ENCODE results near the gene HTR3E. TPM values are rescaled to one million over a fixed set of nuclear protein-coding genes. Genes with fewer than 3 reads are reported as not detected.

HTR3E gene
- total RNA-seq, 4 donors from 2014 or later, result 1.2 TPM; not detected in 3

DNA sequence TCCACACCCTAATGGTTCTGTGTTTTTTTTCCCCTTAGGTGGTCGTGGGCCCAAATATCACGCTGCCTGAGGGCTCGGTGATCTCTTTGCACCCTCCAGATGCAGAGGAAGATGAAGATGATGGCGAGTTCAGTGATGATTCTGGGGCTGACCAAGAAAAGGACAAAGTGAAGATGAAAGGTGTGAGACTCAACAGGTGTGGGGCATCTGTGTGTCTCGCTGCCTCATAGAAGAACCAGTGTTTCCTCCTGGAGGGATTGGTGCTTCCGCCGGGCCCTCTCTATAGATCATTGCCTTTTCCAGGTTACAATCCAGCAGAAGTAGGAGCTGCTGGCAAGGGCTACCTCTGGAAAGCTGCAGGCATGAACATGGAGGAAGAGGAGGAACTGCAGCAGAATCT lies 45.3 kb downstream of the HTR3E start:
- Histone ChIP-seq H3K9me3 (no peaks in the 10 kb centered on the region), H3K27ac (no peak overlapping the region), H3K27me3 (no peaks in the 10 kb centered on the region), H3K36me3 (peaks cover 0 to 90% (median 0%) of the 10 kb centered on the region in 3 donors), H3K4me1 (peaks cover 0 to 20% (median 0%) of the 10 kb centered on the region in 4 donors), H3K4me3 (no peak overlapping the region)
- peak in 1 of 3 donors; percentile 14 for DNase-seq
- no peak for TF ChIP-seq POLR2A (IDR thresholded peaks at IDR 0.05)
- TF ChIP-seq, protein P1, sequence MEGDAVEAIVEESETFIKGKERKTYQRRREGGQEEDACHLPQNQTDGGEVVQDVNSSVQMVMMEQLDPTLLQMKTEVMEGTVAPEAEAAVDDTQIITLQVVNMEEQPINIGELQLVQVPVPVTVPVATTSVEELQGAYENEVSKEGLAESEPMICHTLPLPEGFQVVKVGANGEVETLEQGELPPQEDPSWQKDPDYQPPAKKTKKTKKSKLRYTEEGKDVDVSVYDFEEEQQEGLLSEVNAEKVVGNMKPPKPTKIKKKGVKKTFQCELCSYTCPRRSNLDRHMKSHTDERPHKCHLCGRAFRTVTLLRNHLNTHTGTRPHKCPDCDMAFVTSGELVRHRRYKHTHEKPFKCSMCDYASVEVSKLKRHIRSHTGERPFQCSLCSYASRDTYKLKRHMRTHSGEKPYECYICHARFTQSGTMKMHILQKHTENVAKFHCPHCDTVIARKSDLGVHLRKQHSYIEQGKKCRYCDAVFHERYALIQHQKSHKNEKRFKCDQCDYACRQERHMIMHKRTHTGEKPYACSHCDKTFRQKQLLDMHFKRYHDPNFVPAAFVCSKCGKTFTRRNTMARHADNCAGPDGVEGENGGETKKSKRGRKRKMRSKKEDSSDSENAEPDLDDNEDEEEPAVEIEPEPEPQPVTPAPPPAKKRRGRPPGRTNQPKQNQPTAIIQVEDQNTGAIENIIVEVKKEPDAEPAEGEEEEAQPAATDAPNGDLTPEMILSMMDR (IDR thresholded peaks at IDR 0.05), result no peak

DNA sequence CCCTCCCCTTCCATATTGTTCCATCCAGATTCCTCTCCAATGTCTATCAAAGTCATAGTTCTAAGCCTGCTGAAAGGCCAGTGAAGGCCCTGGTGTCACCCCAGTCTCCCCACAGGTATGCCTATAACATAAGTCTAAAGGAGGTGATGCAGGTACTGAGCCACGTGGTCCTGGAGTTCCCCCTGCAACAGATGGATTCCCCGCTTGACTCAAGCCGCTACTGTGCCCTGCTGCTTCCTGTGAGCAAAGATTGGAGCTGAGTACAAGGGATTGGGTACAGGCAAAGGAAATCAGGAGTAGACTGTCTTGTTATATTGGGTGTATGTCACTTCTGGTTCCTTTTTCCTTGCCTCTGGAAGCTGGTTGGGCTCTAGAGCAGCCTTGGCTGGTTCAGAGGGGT lies 46.5 kb downstream of the HTR3E start:
- Histone ChIP-seq H3K4me3 (no peak overlapping the region), H3K27ac (no peak overlapping the region), H3K9me3 (no peaks in the 10 kb centered on the region), H3K36me3 (peaks cover 0 to 80% (median 0%) of the 10 kb centered on the region in 3 donors), H3K4me1 (peaks cover 0 to 17% (median 0%) of the 10 kb centered on the region in 4 donors), H3K27me3 (no peaks in the 10 kb centered on the region)
- TF ChIP-seq, protein P1 (IDR thresholded peaks at IDR 0.05), result no peak
- no peak for TF ChIP-seq POLR2A (IDR thresholded peaks at IDR 0.05)
- DNase-seq, result peak in 1 of 3 donors; percentile 9

DNA sequence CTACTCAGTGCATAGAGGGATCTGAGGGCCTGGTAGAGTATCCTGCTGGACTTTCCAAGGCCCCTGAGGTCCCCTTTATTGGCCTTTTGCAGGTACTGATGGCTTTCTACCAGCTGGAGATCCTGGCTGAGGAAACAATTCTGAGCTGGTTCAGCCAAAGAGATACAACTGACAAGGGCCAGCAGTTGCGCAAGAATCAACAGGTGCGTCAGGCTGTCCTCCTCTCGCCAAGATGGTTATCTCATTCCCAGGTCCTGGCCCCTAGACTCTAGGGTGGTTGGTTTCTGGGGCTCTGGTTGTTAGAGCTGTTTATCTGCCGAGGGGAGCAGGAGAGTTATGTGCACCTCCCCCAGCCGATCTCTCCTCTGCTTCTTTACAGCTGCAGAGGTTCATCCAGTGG lies 47.6 kb downstream of the HTR3E start:
- no peak overlapping the region for H3K4me3 ChIP-seq
- no peak overlapping the region for H3K27ac ChIP-seq
- H3K9me3 ChIP-seq, result no peaks in the 10 kb centered on the region
- peaks cover 0 to 68% (median 0%) of the 10 kb centered on the region in 3 donors for H3K36me3 ChIP-seq
- TF ChIP-seq, protein P1 (IDR thresholded peaks at IDR 0.05), result no peak
- TF ChIP-seq POLR2A (IDR thresholded peaks at IDR 0.05), result no peak
- DNase-seq, result peak in 1 of 3 donors; percentile 39
- peaks cover 0 to 17% (median 0%) of the 10 kb centered on the region in 4 donors for H3K4me1 ChIP-seq
- no peaks in the 10 kb centered on the region for H3K27me3 ChIP-seq

DNA sequence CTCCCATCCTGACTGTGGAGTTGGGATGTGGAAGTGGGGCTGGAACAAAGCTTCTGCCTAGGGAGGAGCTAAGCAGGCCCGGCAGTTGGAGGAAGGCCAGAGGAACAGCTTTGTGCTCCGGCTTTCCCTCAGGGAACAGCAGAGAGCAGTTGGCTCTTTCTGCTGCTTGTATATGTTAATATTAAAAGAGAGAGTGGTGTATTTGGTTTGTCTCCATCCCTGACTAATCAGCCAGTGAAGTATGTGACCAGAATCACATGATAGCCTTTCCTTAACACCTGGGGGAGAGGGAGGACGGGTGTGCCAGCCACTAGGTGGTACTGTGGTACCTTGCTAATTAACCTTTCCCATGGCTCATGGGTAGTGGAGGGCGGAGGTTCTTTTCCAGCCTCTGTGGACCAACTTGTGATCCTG lies 48.3 kb downstream of the HTR3E start:
- peak overlapping the region in 2 of 4 donors; percentile 9 to 22 for H3K27ac ChIP-seq

DNA sequence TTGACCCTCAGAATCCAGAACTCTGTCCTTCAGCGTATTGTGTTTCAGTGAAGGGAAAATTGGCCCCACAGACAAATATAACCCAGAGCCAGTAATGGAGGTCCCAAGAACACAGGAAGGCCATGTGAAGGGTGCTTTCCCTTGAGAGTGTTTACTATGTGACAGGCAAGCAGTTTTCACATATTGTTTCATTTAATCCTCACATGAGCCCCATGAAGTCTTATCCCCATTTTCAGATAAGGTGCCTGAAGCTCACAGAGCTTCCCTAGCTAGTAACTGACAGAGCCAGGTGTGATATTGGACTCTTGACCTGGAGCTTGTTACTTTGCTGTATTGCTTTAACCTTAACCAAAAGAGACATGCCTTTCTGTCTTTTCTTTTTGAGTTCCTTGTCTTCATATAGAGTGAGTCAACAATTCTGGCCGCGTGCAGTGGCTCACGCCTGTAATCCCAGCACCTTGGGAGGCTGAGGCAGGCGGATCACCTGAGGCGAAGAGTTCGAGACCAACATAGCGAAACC lies 48.9 kb downstream of the HTR3E start:
- DNase-seq, result no peak
- Histone ChIP-seq H3K27ac (peak overlapping the region in 2 of 4 donors; percentile 9 to 22), H3K36me3 (peaks cover 0 to 55% (median 0%) of the 10 kb centered on the region in 3 donors), H3K9me3 (no peaks in the 10 kb centered on the region), H3K4me1 (peaks cover 0 to 17% (median 0%) of the 10 kb centered on the region in 4 donors), H3K4me3 (no peak overlapping the region), H3K27me3 (no peaks in the 10 kb centered on the region)
- no peak for TF ChIP-seq POLR2A (IDR thresholded peaks at IDR 0.05)
- TF ChIP-seq, protein P1 (IDR thresholded peaks at IDR 0.05), result no peak

More for the DNA sequence above, 48.3 kb downstream of the HTR3E start:
- Histone ChIP-seq H3K4me3 (no peak overlapping the region), H3K9me3 (no peaks in the 10 kb centered on the region), H3K36me3 (peaks cover 0 to 62% (median 0%) of the 10 kb centered on the region in 3 donors), H3K4me1 (peaks cover 0 to 17% (median 0%) of the 10 kb centered on the region in 4 donors), H3K27me3 (no peaks in the 10 kb centered on the region)
- DNase-seq, result peak; percentile 28 to 81 (median 61)
- TF ChIP-seq, protein P1 (IDR thresholded peaks at IDR 0.05), result peak; percentile 16 to 74 (median 60)
- TF ChIP-seq POLR2A (IDR thresholded peaks at IDR 0.05), result no peak

Data from Peyer's patch (tissue), 4 donors.